ENCODE data around the gene PTGDS. TPM values are rescaled to one million over a fixed set of nuclear protein-coding genes. Genes with fewer than 3 reads are reported as not detected.

The PTGDS gene
- total RNA-seq, 4 donors from 2014 or later = 6.8 to 59.1 (median 17.8) TPM

- Histone ChIP-seq H3K9me3 (no peaks in the 10 kb centered on the region), H3K4me3 (no peak overlapping the region), H3K4me1 (peaks cover 0 to 19% (median 10%) of the 10 kb centered on the region in 4 donors), H3K27me3 (peaks cover 5% of the 10 kb centered on the region), H3K36me3 (no peaks in the 10 kb centered on the region), H3K27ac (peak overlapping the region in 2 of 4 donors; percentile 38 to 68)
- TF ChIP-seq POLR2A (IDR thresholded peaks at IDR 0.05) (no peak), CTCF (IDR thresholded peaks at IDR 0.05) (no peak), EP300 (IDR thresholded peaks at IDR 0.05; ENCODE audit: low read depth) (no peak), POLR2AphosphoS5 (IDR thresholded peaks at IDR 0.05) (no peak)
- 82% methylated on average over 12 of the region's 12 CpGs; no CpG with 5 or more reads in 1 of the 2 donors for WGBS, 2 donors (ENCODE audit: low coverage in 1 of 2)
- in situ Hi-C loops (cut with MboI; ENCODE audit: low pct_ligation_motif_present in 1 of 4, low pct_unique_long_range_greater_than_20kb in 1 of 4, low sequenced_read_pairs in 3 of 4) = no loop called here
- intact Hi-C loops (cut with DNase I; ENCODE audit: low total_unique reads) = no loop called here
- DNase-seq = no peak
Measured at GRCh38 chr9:136963751-136964150, 13.6 kb upstream of the PTGDS start.

GRCh38 chr9:136964171-136964689 lies 13.1 kb upstream of the PTGDS start:
- H3K27ac ChIP-seq = peak overlapping the region; percentile 19 to 68 (median 44)
- H3K4me1 ChIP-seq = peaks cover 0 to 19% (median 10%) of the 10 kb centered on the region in 4 donors
- in situ Hi-C loops (cut with MboI; ENCODE audit: low pct_ligation_motif_present in 1 of 4, low pct_unique_long_range_greater_than_20kb in 1 of 4, low sequenced_read_pairs in 3 of 4) = no loop called here
- H3K9me3 ChIP-seq = no peaks in the 10 kb centered on the region
- intact Hi-C loops (cut with DNase I; ENCODE audit: low total_unique reads) = no loop called here
- DNase-seq = peak; percentile 80
- 50% methylated on average over 21 of the region's 22 CpGs; no CpG with 5 or more reads in 1 of the 2 donors for WGBS, 2 donors (ENCODE audit: low coverage in 1 of 2)
- H3K36me3 ChIP-seq = no peaks in the 10 kb centered on the region
- peaks cover 5% of the 10 kb centered on the region for H3K27me3 ChIP-seq
- TF ChIP-seq CTCF (IDR thresholded peaks at IDR 0.05) (no peak), POLR2AphosphoS5 (IDR thresholded peaks at IDR 0.05) (no peak), EP300 (IDR thresholded peaks at IDR 0.05; ENCODE audit: low read depth) (no peak), POLR2A (IDR thresholded peaks at IDR 0.05) (no peak)
- no peak overlapping the region for H3K4me3 ChIP-seq

GRCh38 chr9:136964833-136965422 lies 12.4 kb upstream of the PTGDS start:
- H3K4me1 ChIP-seq = peaks cover 0 to 19% (median 10%) of the 10 kb centered on the region in 4 donors
- H3K4me3 ChIP-seq = no peak overlapping the region
- no peak for DNase-seq
- intact Hi-C loops (cut with DNase I; ENCODE audit: low total_unique reads) (no loop called here), in situ Hi-C loops (cut with MboI; ENCODE audit: low pct_ligation_motif_present in 1 of 4, low pct_unique_long_range_greater_than_20kb in 1 of 4, low sequenced_read_pairs in 3 of 4) (no loop called here)
- H3K27ac ChIP-seq = peak overlapping the region; percentile 19 to 68 (median 44)
- TF ChIP-seq POLR2A (IDR thresholded peaks at IDR 0.05) (no peak), CTCF (IDR thresholded peaks at IDR 0.05) (no peak), POLR2AphosphoS5 (IDR thresholded peaks at IDR 0.05) (no peak), EP300 (IDR thresholded peaks at IDR 0.05; ENCODE audit: low read depth) (no peak)
- H3K27me3 ChIP-seq = peaks cover 5% of the 10 kb centered on the region
- WGBS, 2 donors (ENCODE audit: low coverage in 1 of 2) = 71 to 77% methylated on average over 11 to 26 of the region's 26 CpGs
- no peaks in the 10 kb centered on the region for H3K36me3 ChIP-seq
- H3K9me3 ChIP-seq = no peaks in the 10 kb centered on the region

- in situ Hi-C loops (cut with MboI; ENCODE audit: low pct_ligation_motif_present in 1 of 4, low pct_unique_long_range_greater_than_20kb in 1 of 4, low sequenced_read_pairs in 3 of 4) (no loop called here), intact Hi-C loops (cut with DNase I; ENCODE audit: low total_unique reads) (no loop called here)
- Histone ChIP-seq H3K27ac (no peak overlapping the region), H3K9me3 (no peaks in the 10 kb centered on the region), H3K4me3 (no peak overlapping the region), H3K27me3 (peaks cover 5% of the 10 kb centered on the region), H3K4me1 (peaks cover 0 to 19% (median 10%) of the 10 kb centered on the region in 4 donors), H3K36me3 (no peaks in the 10 kb centered on the region)
- WGBS, 2 donors (ENCODE audit: low coverage in 1 of 2) = 49 to 51% methylated on average over 8 to 23 of the region's 23 CpGs
- TF ChIP-seq EP300 (IDR thresholded peaks at IDR 0.05; ENCODE audit: low read depth) = no peak
- TF ChIP-seq POLR2AphosphoS5 (IDR thresholded peaks at IDR 0.05) = no peak
- no peak for TF ChIP-seq CTCF (IDR thresholded peaks at IDR 0.05)
- no peak for DNase-seq
Measured at GRCh38 chr9:136965771-136966484, 11.4 kb upstream of the PTGDS start.

Data from transverse colon (tissue), 4 donors.